MM.1S (cell line): Measurements from ENCODE around the gene PAPSS2.

Source experiments
- DNase-seq: peaks from one replicate; pipeline ENCODE4 v3.0.0-alpha.2; 2015
- H2AFZ ChIP-seq: fragments of 300-600 bp; sonication (generic); 2 replicates; pipeline ENCODE4 v1.6.0; 2016; ENCODE audit warnings: antibody characterized with exemption, low read length
- H3F3A ChIP-seq: fragments of 300-600 bp; sonication (generic); 2 replicates; pipeline ENCODE4 v1.6.1; 2016; ENCODE audit warnings: mild to moderate bottlenecking, antibody characterized with exemption, low read length, moderate library complexity, mixed read lengths; ENCODE audit not compliant: insufficient read depth
- H3K27ac ChIP-seq: fragments of 300-600 bp; sonication (generic); 2 replicates; pipeline ENCODE4 v1.5.1; 2016; ENCODE audit warnings: mild to moderate bottlenecking, low read length
- H3K27me3 ChIP-seq: fragments of 300-600 bp; sonication (generic); replicated peaks from 2 replicates; pipeline ENCODE4 v1.6.0; 2016; ENCODE audit warnings: low read length; ENCODE audit not compliant: insufficient read depth
- H3K36me3 ChIP-seq: fragments of 300-600 bp; sonication (generic); replicated peaks from 2 replicates; pipeline ENCODE4 v1.6.1; 2016; ENCODE audit warnings: mild to moderate bottlenecking, low read length, mixed read lengths; ENCODE audit not compliant: insufficient read depth
- H3K4me1 ChIP-seq: fragments of 300-600 bp; sonication (generic); 2 replicates; pipeline ENCODE4 v1.6.1; 2016; ENCODE audit warnings: low read length, mixed read lengths
- H3K4me2 ChIP-seq: fragments of 300-600 bp; sonication (generic); 2 replicates; pipeline ENCODE4 v1.6.0; 2016; ENCODE audit warnings: low read depth, low read length
- H3K4me3 ChIP-seq: fragments of 300-600 bp; sonication (generic); 2 replicates; pipeline ENCODE4 v1.5.1; 2016; ENCODE audit warnings: low read length, mixed read lengths
- H3K79me2 ChIP-seq: fragments of 300-600 bp; sonication (generic); 2 replicates; pipeline ENCODE4 v1.6.1; 2016; ENCODE audit warnings: mixed run types, low read length, mixed read lengths
- H3K9ac ChIP-seq: fragments of 300-600 bp; sonication (generic); 2 replicates; pipeline ENCODE4 v1.6.1; 2016; ENCODE audit warnings: low read length, mixed read lengths
- H3K9me2 ChIP-seq: fragments of 300-600 bp; sonication (generic); replicated peaks from 2 replicates; pipeline ENCODE4 v1.6.1; 2016; ENCODE audit warnings: mild to moderate bottlenecking, low read length, mixed read lengths; ENCODE audit not compliant: insufficient read depth
- H3K9me3 ChIP-seq: fragments of 300-600 bp; sonication (generic); replicated peaks from 2 replicates; pipeline ENCODE4 v1.6.1; 2016; ENCODE audit warnings: mild to moderate bottlenecking, low read length, mixed read lengths; ENCODE audit not compliant: insufficient read depth
- H4K20me1 ChIP-seq: fragments of 300-600 bp; sonication (generic); 2 replicates; pipeline ENCODE4 v1.6.1; 2016; ENCODE audit warnings: mild to moderate bottlenecking, low read length, moderate library complexity, mixed read lengths; ENCODE audit not compliant: insufficient read depth
- EZH2 ChIP-seq: fragments of 300-600 bp; sonication (generic); optimal IDR thresholded peaks from 2 replicates; pipeline ENCODE3; 2017; ENCODE audit warnings: low read depth, mild to moderate bottlenecking, antibody characterized with exemption, low read length, mixed read lengths
- EZH2phosphoT487 ChIP-seq: fragments of 300-600 bp; sonication (generic); IDR thresholded peaks from 2 replicates; pipeline ENCODE4 v1.6.1; 2018; ENCODE audit warnings: antibody characterized with exemption, low read length
- TF ChIP-seq, protein P1 (sequence below): fragments of 300-600 bp; sonication (generic); IDR thresholded peaks from 2 replicates; pipeline ENCODE4 v1.5.1; 2016; ENCODE audit warnings: antibody characterized with exemption, low read length, mixed read lengths

PAPSS2 gene

DNA sequence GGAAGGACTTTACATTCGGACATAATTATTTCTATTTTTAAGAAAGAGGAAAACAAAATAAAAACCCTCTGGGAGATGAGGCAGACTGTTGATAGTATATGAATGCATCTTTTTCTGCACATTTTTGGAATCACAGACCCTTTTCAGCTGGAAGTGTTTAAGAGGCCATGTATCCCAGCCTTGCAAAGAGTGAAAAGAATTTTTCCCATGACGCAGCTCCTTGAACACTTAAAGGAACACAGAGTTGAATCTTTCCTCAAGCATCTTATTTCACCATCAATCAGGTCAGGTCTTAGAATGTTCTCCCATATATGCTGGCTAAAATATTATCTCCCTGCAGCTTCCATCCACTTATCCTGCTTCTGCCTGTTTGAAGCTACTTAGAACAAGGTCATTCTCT, 45.9 kb upstream of the PAPSS2 start:
- no peak for TF ChIP-seq EZH2phosphoT487
- no peak for TF ChIP-seq EZH2
- TF ChIP-seq, protein P1, sequence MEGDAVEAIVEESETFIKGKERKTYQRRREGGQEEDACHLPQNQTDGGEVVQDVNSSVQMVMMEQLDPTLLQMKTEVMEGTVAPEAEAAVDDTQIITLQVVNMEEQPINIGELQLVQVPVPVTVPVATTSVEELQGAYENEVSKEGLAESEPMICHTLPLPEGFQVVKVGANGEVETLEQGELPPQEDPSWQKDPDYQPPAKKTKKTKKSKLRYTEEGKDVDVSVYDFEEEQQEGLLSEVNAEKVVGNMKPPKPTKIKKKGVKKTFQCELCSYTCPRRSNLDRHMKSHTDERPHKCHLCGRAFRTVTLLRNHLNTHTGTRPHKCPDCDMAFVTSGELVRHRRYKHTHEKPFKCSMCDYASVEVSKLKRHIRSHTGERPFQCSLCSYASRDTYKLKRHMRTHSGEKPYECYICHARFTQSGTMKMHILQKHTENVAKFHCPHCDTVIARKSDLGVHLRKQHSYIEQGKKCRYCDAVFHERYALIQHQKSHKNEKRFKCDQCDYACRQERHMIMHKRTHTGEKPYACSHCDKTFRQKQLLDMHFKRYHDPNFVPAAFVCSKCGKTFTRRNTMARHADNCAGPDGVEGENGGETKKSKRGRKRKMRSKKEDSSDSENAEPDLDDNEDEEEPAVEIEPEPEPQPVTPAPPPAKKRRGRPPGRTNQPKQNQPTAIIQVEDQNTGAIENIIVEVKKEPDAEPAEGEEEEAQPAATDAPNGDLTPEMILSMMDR: no peak
- no peaks in the 10 kb centered on the region for H3K36me3 ChIP-seq
- DNase-seq: no peak
- H3K79me2 ChIP-seq: no peaks in the 10 kb centered on the region
- H3K4me1 ChIP-seq: no peaks in the 10 kb centered on the region
- no peaks in the 10 kb centered on the region for H3K9me3 ChIP-seq
- no peak overlapping the region for H3K9ac ChIP-seq
- no peak overlapping the region for H3K27ac ChIP-seq
- no peaks in the 10 kb centered on the region for H3K27me3 ChIP-seq
- H3K4me3 ChIP-seq: no peak overlapping the region
- no peaks in the 10 kb centered on the region for H4K20me1 ChIP-seq
- no peak overlapping the region for H3K4me2 ChIP-seq
- no peaks in the 10 kb centered on the region for H3F3A ChIP-seq
- no peak overlapping the region for H2AFZ ChIP-seq
- H3K9me2 ChIP-seq: no peaks in the 10 kb centered on the region

GRCh38 chr10:87615856-87616255, 43.8 kb upstream of the PAPSS2 start:
- no peak for DNase-seq
- H3K9me2 ChIP-seq: no peaks in the 10 kb centered on the region
- no peaks in the 10 kb centered on the region for H3K36me3 ChIP-seq
- H3K4me2 ChIP-seq: no peak overlapping the region
- no peaks in the 10 kb centered on the region for H3F3A ChIP-seq
- H3K9ac ChIP-seq: no peak overlapping the region
- no peaks in the 10 kb centered on the region for H4K20me1 ChIP-seq
- no peaks in the 10 kb centered on the region for H3K4me1 ChIP-seq
- TF ChIP-seq EZH2 (no peak), EZH2phosphoT487 (no peak)
- TF ChIP-seq, protein P1: no peak
- no peaks in the 10 kb centered on the region for H3K79me2 ChIP-seq
- no peak overlapping the region for H3K27ac ChIP-seq
- H2AFZ ChIP-seq: no peak overlapping the region
- no peaks in the 10 kb centered on the region for H3K27me3 ChIP-seq
- H3K9me3 ChIP-seq: no peaks in the 10 kb centered on the region
- no peak overlapping the region for H3K4me3 ChIP-seq

- no peaks in the 10 kb centered on the region for H3K36me3 ChIP-seq
- TF ChIP-seq EZH2: no peak
- no peak for TF ChIP-seq EZH2phosphoT487
- TF ChIP-seq, protein P1: no peak
- no peaks in the 10 kb centered on the region for H3K9me3 ChIP-seq
- no peak overlapping the region for H3K4me2 ChIP-seq
- no peak overlapping the region for H3K4me3 ChIP-seq
- H3K4me1 ChIP-seq: peaks cover 6% of the 10 kb centered on the region
- 0 out of 2 replicates have a peak, but pooled peaks cover 8% of the 10 kb centered on the region for H3F3A ChIP-seq
- no peaks in the 10 kb centered on the region for H4K20me1 ChIP-seq
- no peak for DNase-seq
- no peaks in the 10 kb centered on the region for H3K79me2 ChIP-seq
- H3K27ac ChIP-seq: no peak overlapping the region
- no peak overlapping the region for H2AFZ ChIP-seq
- no peaks in the 10 kb centered on the region for H3K27me3 ChIP-seq
- no peak overlapping the region for H3K9ac ChIP-seq
- no peaks in the 10 kb centered on the region for H3K9me2 ChIP-seq
Measured at GRCh38 chr10:87617503-87617902, 42.2 kb upstream of the PAPSS2 start.
